ENCODE measurements around the gene OR2A7.
"Not testable (repeated sequence)": the region's sequence is repeated elsewhere in the genome, so short reads cannot be mapped to it uniquely, and the experiment has no call there.

DNA sequence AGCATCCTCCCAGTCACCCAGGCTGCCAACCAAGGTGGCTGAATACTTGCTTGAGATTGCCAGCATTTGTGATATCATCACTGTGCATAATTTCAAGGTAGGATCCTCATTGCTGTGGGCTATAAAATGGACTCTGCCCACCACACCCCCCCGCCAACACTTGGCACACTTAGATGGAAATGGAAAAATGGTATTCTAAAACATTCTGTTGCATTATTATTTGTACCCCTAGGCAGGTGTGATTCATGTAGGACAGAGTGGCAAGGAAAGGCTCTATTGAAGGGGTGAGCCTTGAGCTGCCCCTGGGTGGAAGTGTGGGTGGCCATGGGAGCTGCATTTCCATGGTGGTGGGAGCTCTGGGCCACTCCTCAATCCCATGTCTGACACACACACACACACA is 46.0 kb downstream of the OR2A7 start:
- TF ChIP-seq POLR2AphosphoS5, POLR2A (IDR thresholded peaks at IDR 0.05): not testable (repeated sequence)
- TF ChIP-seq, protein P1, sequence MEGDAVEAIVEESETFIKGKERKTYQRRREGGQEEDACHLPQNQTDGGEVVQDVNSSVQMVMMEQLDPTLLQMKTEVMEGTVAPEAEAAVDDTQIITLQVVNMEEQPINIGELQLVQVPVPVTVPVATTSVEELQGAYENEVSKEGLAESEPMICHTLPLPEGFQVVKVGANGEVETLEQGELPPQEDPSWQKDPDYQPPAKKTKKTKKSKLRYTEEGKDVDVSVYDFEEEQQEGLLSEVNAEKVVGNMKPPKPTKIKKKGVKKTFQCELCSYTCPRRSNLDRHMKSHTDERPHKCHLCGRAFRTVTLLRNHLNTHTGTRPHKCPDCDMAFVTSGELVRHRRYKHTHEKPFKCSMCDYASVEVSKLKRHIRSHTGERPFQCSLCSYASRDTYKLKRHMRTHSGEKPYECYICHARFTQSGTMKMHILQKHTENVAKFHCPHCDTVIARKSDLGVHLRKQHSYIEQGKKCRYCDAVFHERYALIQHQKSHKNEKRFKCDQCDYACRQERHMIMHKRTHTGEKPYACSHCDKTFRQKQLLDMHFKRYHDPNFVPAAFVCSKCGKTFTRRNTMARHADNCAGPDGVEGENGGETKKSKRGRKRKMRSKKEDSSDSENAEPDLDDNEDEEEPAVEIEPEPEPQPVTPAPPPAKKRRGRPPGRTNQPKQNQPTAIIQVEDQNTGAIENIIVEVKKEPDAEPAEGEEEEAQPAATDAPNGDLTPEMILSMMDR (IDR thresholded peaks at IDR 0.05), result not testable (repeated sequence)
